Measurements from ENCODE around the gene ULBP2.
A peak's percentile ranks its signal among the peaks of the same experiment; 100 is the strongest.
"Not testable (repeated sequence)": the region's sequence is repeated elsewhere in the genome, so short reads cannot be mapped to it uniquely, and the experiment has no call there.

The ULBP2 gene

GRCh38 chr6:149909701-149910470 is 31.9 kb upstream of the ULBP2 start:
- no peak for DNase-seq (ENCODE audit: low read depth)

GRCh38 chr6:149910721-149911151 is 31.1 kb upstream of the ULBP2 start:
- DNase-seq (ENCODE audit: low read depth): no peak

- DNase-seq (ENCODE audit: low read depth): not testable (repeated sequence)
Observed at GRCh38 chr6:149912680-149913079, 29.1 kb upstream of the ULBP2 start.

GRCh38 chr6:149913085-149913484 is 28.7 kb upstream of the ULBP2 start:
- DNase-seq (ENCODE audit: low read depth): no peak

- DNase-seq (ENCODE audit: low read depth): no peak
Observed at GRCh38 chr6:149913540-149914240, 28.1 kb upstream of the ULBP2 start.

GRCh38 chr6:149915970-149916865 is 25.6 kb upstream of the ULBP2 start:
- no peak for DNase-seq (ENCODE audit: low read depth)

GRCh38 chr6:149917679-149918078 is 24.1 kb upstream of the ULBP2 start:
- DNase-seq (ENCODE audit: low read depth): no peak

- DNase-seq (ENCODE audit: low read depth): no peak
Observed at GRCh38 chr6:149918151-149918905, 23.5 kb upstream of the ULBP2 start.

- DNase-seq (ENCODE audit: low read depth): not testable (repeated sequence)
Observed at GRCh38 chr6:149919126-149919833, 22.5 kb upstream of the ULBP2 start.

- DNase-seq (ENCODE audit: low read depth): no peak
Observed at GRCh38 chr6:149919834-149920225, 22.0 kb upstream of the ULBP2 start.

- no peak for DNase-seq (ENCODE audit: low read depth)
Observed at GRCh38 chr6:149921361-149921760, 20.5 kb upstream of the ULBP2 start.

- not testable (repeated sequence) for DNase-seq (ENCODE audit: low read depth)
Observed at GRCh38 chr6:149922091-149922490, 19.7 kb upstream of the ULBP2 start.

- DNase-seq (ENCODE audit: low read depth): peak; percentile 68
Observed at GRCh38 chr6:149922642-149923326, 19.0 kb upstream of the ULBP2 start, which contains the start of gene RAET1G. RAET1G (minus strand) TSS chr6:149923121; CDS start chr6:149923010, 111 bp downstream.

- no peak for DNase-seq (ENCODE audit: low read depth)
Observed at GRCh38 chr6:149923327-149923986, 18.4 kb upstream of the ULBP2 start.

GRCh38 chr6:149924206-149924932 is 17.4 kb upstream of the ULBP2 start:
- DNase-seq (ENCODE audit: low read depth): no peak

- DNase-seq (ENCODE audit: low read depth): no peak
Observed at GRCh38 chr6:149924933-149925252, 16.9 kb upstream of the ULBP2 start.

- DNase-seq (ENCODE audit: low read depth): no peak
Observed at GRCh38 chr6:149925253-149925973, 16.4 kb upstream of the ULBP2 start.

GRCh38 chr6:149925974-149926777 is 15.6 kb upstream of the ULBP2 start:
- DNase-seq (ENCODE audit: low read depth): peak; percentile 60

Measured in activated T-cell treated with anti-CD3 and anti-CD28 coated beads for 1 hour (primary cell).